Measurements from ENCODE around the gene NPTN.

NPTN gene

DNA sequence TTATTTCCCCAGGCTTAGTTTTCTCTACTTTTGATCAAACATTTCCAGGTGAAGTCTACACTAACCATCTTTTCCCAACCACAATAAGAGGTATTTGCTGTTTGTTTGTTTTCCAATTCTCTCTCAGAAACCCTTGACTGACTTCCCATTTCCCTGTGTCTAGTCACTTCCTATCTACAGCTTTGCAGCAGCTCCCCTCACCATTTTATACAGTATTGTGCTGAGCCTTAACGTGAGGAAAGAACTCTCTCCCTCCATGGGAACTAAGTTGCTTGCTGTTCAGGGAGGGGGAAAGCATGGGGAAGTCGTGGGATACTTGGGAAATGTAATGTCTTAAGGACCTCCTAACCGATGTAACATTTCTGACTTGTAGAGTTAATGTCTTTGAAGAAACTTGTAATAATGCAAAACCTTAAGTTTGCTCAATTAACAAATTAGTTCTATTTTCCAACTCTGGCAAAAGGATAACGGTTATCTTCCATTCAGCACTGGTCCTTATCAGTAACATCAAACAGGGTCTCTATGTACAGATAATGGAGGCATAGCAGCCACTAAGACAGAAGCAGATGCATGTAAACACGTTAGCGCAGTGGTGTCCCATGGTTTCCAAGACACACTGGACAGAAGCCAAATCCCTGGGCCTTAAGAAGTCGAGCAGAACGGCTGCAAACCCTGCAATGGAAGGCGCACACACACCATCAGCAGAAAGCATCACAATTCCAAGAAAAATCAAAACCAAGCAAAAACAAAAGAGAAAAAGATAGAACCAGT is 39.7 kb downstream of the NPTN start:
- no peak for DNase-seq (ENCODE audit: low read depth)
- TF ChIP-seq, protein P1, sequence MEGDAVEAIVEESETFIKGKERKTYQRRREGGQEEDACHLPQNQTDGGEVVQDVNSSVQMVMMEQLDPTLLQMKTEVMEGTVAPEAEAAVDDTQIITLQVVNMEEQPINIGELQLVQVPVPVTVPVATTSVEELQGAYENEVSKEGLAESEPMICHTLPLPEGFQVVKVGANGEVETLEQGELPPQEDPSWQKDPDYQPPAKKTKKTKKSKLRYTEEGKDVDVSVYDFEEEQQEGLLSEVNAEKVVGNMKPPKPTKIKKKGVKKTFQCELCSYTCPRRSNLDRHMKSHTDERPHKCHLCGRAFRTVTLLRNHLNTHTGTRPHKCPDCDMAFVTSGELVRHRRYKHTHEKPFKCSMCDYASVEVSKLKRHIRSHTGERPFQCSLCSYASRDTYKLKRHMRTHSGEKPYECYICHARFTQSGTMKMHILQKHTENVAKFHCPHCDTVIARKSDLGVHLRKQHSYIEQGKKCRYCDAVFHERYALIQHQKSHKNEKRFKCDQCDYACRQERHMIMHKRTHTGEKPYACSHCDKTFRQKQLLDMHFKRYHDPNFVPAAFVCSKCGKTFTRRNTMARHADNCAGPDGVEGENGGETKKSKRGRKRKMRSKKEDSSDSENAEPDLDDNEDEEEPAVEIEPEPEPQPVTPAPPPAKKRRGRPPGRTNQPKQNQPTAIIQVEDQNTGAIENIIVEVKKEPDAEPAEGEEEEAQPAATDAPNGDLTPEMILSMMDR (IDR thresholded peaks at IDR 0.05; ENCODE audit: low read depth, low read length): no peak
- TF ChIP-seq, protein P2, sequence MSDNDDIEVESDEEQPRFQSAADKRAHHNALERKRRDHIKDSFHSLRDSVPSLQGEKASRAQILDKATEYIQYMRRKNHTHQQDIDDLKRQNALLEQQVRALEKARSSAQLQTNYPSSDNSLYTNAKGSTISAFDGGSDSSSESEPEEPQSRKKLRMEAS (IDR thresholded peaks at IDR 0.05; ENCODE audit: low read depth, low read length): no peak
- no peak for TF ChIP-seq POLR2A (IDR thresholded peaks at IDR 0.05; ENCODE audit: extremely low read depth, insufficient read length)
- no peak for TF ChIP-seq MYC (IDR thresholded peaks at IDR 0.05; ENCODE audit: low read depth, low read length)
- no peak overlapping the region for H3K4me3 ChIP-seq (ENCODE audit: low read depth, low read length)

DNA sequence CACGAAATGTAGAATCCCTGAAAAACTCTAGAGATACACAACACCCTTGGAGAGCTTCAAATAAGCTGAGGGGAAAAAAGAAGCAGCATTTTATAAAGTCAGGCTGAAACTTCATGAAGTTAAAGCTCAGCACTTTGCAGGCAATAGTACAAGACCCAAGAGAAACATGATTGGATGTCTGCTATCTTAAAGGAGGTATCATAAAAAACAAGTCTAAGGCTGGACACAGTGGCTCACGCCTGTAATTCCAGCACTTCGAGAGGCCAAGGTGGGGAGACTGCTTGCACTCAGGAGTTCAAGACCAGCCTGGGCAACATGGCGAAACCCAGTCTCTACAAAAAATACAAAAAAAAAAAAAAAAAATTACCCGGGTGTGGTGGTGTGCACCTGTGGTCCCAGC is 42.9 kb downstream of the NPTN start:
- H3K4me3 ChIP-seq (ENCODE audit: low read depth, low read length): no peak overlapping the region
- no peak for DNase-seq (ENCODE audit: low read depth)

DNA sequence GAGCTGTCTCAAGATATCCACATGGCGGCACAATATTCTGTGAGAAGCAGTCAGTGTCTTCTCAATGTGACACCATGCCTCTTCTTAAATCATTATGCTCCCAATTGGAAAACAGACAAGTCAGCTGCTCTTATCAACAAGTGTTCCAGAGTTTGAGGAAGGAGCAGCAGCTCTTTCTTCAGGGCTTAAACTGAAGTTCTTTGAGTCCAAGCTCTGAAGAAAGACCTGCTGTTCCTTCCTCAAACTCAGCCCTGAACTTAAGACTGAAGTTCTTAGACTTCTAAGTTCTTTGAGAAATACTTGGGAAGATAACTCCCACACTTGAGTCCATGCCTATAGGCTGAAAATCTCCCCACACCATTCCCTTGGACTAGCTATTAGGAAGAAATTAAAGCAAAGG is 43.4 kb downstream of the NPTN start:
- no peak for DNase-seq (ENCODE audit: low read depth)
- TF ChIP-seq POLR2A (IDR thresholded peaks at IDR 0.05; ENCODE audit: extremely low read depth, insufficient read length) (no peak), MYC (IDR thresholded peaks at IDR 0.05; ENCODE audit: low read depth, low read length) (no peak)
- TF ChIP-seq, protein P2 (IDR thresholded peaks at IDR 0.05; ENCODE audit: low read depth, low read length): no peak
- TF ChIP-seq, protein P1 (IDR thresholded peaks at IDR 0.05; ENCODE audit: low read depth, low read length): no peak
- H3K4me3 ChIP-seq (ENCODE audit: low read depth, low read length): no peak overlapping the region

More for the DNA sequence above, 42.9 kb downstream of the NPTN start:
- TF ChIP-seq MYC (IDR thresholded peaks at IDR 0.05; ENCODE audit: low read depth, low read length): no peak
- TF ChIP-seq, protein P2 (IDR thresholded peaks at IDR 0.05; ENCODE audit: low read depth, low read length): no peak
- TF ChIP-seq, protein P1 (IDR thresholded peaks at IDR 0.05; ENCODE audit: low read depth, low read length): no peak
- TF ChIP-seq POLR2A (IDR thresholded peaks at IDR 0.05; ENCODE audit: extremely low read depth, insufficient read length): no peak

DNA sequence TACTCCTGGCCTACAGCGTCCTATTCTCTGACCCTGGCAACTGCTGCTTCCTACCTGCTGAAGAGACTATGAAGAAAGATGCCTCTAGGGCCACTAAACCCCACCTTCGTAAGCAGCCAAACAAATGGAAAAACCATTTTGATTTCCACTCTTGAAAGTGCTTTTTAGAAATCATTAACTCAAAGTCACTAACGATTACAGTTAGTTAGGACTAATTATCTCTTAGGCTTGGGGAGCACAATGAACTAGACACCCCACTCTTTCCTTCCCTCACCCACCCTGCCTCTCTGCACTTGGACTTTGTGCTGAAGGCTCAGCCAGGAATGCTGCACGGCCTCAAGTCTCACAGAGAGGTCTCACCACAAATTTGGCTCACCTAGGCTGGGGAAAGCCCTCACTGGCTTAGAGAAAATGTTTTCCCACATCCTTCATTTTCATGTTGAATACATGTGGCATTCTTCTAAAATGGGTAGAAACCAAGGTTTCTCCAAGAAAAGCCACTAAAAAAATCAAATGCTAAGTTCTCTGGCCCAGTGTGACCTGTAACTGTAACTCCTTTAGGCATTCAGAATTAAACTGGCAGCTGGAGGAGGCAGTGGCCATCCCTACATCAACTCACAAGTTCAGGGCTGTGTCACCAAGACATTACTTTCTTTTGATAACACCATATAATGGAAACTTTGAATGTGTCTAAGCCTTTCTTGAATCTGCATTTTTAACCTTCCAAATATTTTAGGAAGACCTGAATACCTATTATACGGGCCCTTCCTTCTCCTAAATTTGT is 47.1 kb downstream of the NPTN start:
- no peak for DNase-seq (ENCODE audit: low read depth)
- TF ChIP-seq, protein P1 (IDR thresholded peaks at IDR 0.05; ENCODE audit: low read depth, low read length): no peak
- TF ChIP-seq, protein P2 (IDR thresholded peaks at IDR 0.05; ENCODE audit: low read depth, low read length): no peak
- TF ChIP-seq MYC (IDR thresholded peaks at IDR 0.05; ENCODE audit: low read depth, low read length) (no peak), POLR2A (IDR thresholded peaks at IDR 0.05; ENCODE audit: extremely low read depth, insufficient read length) (no peak)
- H3K4me3 ChIP-seq (ENCODE audit: low read depth, low read length): no peak overlapping the region

DNA sequence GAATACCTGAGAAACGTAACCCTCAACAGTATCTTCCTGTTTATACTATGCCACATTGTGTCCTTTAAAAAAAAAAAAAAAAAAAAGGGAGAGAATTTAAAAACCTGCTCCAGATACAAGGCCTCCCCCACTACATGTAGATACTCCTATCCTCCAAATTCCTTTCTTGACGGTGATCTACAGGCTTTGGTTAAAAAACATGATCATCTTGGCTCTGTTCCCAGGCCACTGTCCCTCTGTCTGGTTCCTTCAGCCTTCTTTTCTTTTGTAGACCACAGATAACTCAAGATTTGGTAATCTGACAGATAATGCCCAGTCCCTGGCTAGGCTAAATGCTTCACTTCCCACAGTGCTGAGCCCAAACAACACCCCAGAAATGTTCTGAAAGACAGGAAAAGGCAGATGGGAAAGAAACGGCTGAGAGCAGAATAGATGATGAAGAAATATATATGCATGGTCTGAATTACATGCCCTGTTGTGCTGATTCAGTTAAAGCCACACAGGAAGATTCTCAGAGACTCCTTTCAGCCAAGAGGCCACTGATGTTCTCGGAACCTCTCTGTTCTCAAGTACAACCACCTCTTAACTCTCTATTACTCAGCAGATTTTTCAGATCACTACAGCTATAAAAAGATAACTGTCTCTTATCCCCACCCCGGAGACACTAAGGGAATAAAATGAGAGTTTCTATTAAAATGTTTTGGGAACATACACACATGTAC is 48.3 kb downstream of the NPTN start:
- TF ChIP-seq MYC (IDR thresholded peaks at IDR 0.05; ENCODE audit: low read depth, low read length) (no peak), POLR2A (IDR thresholded peaks at IDR 0.05; ENCODE audit: extremely low read depth, insufficient read length) (no peak)
- TF ChIP-seq, protein P1 (IDR thresholded peaks at IDR 0.05; ENCODE audit: low read depth, low read length): no peak
- TF ChIP-seq, protein P2 (IDR thresholded peaks at IDR 0.05; ENCODE audit: low read depth, low read length): no peak
- no peak overlapping the region for H3K4me3 ChIP-seq (ENCODE audit: low read depth, low read length)
- no peak for DNase-seq (ENCODE audit: low read depth)

Data from NB4 (cell line).